HEK293 (cell line): ENCODE results near the gene BBOX1.
"Not testable (repeated sequence)": the region's sequence is repeated elsewhere in the genome, so short reads cannot be mapped to it uniquely, and the experiment has no call there.

Experiments
- CTCF ChIP-seq: fragments of 450-650 bp; formaldehyde crosslinking; IDR thresholded peaks from 2 replicates; pipeline ENCODE4 v1.5.1; 2016; ENCODE audit warnings: missing biosample characterization, missing genetic modification characterization
- OSR2 ChIP-seq: fragments of 450-650 bp; formaldehyde crosslinking; IDR thresholded peaks from 2 replicates; pipeline ENCODE4 v1.5.1; 2016; ENCODE audit warnings: missing biosample characterization, missing genetic modification characterization
- YY1 ChIP-seq: fragments of 450-650 bp; formaldehyde crosslinking; IDR thresholded peaks from 2 replicates; pipeline ENCODE4 v1.5.1; 2018; ENCODE audit warnings: missing biosample characterization, missing genetic modification characterization
- ZNF530 ChIP-seq: fragments of 450-650 bp; formaldehyde crosslinking; IDR thresholded peaks from 2 replicates; pipeline ENCODE4 v1.5.1; 2016; ENCODE audit warnings: low read depth, missing biosample characterization, missing genetic modification characterization

- not testable (repeated sequence) for TF ChIP-seq CTCF (tag by site-specific recombination); OSR2; ZNF530 (tag by site-specific recombination); YY1 (tag by site-specific recombination)
Observed at GRCh38 chr11:27090357-27090948, 49.8 kb downstream of the BBOX1 start.
